Activated CD8-positive, alpha-beta memory T cell treated with anti-CD3 and anti-CD28 coated beads, Interleukin-2, amount 50 U/mL, for 4 hours (primary cell): ENCODE measurements around the gene CERKL.
"Not testable (repeated sequence)": the region's sequence is repeated elsewhere in the genome, so short reads cannot be mapped to it uniquely, and the experiment has no call there.

Source experiments
- DNase-seq: peaks from one replicate; pipeline ENCODE4 v3.0.0-alpha.2; 2020

Gene CERKL, protein sequence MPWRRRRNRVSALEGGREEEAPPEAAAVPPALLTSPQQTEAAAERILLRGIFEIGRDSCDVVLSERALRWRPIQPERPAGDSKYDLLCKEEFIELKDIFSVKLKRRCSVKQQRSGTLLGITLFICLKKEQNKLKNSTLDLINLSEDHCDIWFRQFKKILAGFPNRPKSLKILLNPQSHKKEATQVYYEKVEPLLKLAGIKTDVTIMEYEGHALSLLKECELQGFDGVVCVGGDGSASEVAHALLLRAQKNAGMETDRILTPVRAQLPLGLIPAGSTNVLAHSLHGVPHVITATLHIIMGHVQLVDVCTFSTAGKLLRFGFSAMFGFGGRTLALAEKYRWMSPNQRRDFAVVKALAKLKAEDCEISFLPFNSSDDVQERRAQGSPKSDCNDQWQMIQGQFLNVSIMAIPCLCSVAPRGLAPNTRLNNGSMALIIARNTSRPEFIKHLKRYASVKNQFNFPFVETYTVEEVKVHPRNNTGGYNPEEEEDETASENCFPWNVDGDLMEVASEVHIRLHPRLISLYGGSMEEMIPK

DNA sequence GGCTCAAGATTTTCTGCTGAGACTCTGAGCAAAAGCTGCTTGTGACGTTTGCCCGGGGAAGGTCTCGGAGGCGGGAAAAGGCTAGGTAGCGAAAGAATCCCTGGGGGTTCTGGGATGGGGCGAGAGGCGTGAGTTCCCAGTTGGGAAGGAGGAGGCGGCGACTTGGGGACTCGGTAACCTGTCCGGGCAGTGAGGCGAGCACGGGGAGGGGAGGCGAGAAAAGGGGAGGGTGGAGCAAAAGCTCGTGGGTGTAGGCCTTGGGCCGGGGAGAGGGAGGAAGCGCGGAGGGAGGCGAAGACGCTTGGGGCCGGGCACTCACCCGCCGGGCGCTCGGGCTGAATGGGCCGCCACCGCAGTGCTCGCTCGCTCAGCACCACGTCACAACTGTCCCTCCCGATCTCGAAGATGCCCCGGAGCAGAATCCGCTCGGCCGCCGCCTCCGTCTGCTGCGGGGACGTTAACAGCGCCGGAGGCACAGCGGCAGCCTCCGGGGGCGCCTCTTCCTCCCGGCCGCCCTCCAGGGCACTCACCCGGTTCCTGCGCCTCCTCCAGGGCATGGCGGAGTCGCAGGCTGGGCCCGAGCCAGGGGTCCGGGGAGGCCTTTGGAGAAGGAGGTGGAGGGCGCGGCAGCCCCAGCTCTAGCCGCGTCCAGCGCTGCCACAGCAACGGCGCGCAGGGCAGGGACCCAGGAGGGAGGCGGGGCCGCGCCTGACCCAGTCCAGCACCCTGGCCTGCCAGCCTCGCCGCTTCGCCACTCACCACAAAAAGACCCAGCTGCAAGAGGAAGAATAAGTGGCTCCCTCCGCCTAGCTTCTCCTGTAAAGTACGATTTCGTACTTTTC is at the start of gene CERKL:
TSS of gene CERKL (minus strand) at position 656 of the 842 bp plus-strand sequence. CDS start at position 557, 99 bp downstream.
- peak; percentile 15 for DNase-seq

DNA sequence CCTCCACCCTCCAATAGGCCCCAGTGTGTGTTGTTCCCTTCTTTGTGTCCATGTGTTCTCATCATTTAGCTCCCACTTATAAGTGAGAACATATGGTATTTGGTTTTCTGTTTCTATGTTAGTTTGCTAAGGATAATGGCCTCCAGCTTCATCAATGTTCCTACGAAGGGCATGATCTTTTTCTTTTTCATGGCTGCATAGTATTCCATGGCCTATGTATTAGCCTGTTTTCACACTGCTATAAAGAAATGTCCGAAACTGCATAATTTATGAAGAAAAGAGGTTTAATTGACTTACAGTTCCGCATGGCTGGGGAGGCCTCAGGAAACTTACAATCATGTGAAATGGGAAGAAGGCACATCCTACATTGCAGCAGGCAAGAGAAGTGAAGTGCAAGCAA is 45.6 kb upstream of the CERKL start:
- DNase-seq = not testable (repeated sequence)

DNA sequence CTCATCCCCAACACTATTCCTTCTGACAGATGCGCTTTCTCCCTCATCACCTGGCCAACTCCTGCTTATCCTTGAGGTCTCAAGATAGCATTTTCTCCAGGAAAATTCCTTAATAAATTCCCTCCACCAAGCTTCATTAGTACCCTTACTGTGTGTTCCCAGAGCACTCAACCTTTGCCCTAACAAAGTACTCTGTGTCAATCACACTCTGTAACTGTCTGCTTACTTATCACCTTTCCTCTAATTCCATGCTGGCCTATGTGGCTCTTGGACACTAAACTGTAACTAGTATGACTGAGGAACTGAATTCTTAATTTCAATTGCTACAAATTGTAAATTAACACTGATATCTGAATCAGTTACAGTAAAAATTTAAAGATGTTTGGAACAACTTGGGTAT is 41.3 kb upstream of the CERKL start:
- no peak for DNase-seq

DNA sequence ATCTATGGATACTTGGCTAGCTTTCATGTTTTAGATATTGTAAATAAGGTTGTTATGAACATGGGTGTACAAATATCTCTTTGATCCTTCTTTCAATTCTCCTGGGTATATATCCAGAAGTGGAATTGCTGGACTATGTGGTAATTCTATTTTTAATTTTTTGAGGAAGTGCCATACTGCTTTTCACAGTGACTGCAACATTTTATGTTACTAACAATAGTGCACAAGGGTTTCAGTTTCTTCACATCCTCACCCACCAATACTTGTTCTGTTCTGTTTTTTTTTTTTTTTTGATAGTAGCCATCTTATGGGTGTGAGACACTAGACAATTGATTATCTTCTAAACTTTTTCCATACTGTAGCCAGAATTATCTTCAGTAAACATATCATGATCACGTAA is 40.7 kb upstream of the CERKL start:
- DNase-seq = no peak

DNA sequence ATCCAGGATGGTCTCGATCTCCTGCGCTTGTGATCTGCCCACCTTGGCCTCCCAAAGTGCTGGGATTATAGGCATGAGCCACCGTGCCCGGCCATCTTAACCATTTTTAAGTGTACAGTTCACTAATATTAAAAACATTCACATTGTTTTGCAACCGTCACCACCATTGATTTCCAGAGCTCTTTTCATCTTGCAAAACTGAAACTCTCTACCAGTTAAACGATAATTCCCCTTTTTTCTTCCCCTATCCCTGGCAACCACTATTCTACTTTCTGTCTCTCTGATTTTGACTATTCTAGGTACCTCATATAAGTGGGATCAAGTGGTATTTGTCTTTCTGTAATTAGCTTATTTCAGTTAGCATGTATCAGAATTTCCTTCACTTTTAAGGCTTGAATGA is 40.2 kb upstream of the CERKL start:
- no peak for DNase-seq

DNA sequence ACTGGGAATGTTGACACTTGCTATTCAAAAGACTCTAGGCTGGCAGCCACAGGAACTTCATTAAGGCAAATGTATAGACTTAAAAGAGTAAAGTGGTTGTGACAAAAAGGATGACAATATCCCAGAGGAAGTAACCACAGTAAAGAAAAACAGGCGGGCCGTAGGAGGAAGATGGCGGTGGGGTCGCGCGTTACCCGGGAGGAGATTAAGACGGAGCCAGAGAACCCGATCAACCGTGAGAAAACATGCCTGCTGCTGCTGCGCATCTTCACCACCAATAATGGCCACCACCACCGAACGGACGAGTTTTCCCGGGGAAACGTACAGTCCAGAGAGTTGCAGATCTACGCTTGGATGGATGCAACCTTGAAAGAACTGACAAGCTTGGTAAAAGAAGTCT is 37.4 kb upstream of the CERKL start:
- no peak for DNase-seq

DNA sequence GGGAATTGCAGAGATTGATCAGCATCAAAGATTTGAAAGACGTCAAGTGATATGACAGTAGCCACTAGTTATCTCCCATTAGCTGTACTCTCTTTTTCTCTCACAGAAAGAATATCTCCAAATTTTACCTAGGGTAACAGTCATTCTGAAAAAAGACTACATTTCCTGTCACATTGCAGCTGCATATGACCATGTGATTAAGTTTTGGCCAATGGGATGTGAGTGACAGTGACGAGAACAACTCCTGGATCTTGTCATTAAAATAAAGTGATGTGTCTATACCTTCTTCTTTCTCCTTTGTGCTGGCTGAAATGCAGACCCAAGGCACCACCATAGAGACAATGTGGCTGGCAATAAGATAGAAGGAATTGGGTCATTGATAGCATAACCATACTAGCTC is 34.0 kb upstream of the CERKL start:
- DNase-seq = no peak

DNA sequence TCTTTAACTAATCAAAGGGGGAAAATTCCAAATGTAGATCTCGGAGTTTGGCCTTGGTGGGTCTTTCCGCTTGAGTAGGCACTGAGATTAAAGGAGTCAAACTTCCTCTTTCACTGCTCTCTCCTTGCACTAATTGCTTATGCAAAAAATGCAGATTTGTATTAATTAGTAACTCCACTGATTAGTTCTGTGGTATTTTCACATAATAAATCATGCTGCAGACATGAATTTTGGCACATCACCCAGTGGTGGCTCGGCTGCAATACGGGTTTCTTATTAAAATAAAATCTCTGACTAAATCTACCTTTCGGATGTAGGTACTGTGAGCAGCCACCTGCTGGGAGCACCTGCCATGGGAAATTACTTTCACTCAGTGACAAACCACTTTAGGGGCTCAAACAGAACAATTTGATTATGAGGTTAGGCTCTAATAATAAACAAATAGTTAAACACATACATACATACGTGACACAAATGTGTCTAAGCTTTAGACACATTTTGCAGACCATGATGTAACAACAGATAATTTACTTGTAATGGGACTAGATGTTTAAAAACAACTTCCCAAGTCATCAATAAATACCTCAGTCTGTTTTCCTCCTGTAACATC is 29.8 kb upstream of the CERKL start:
- no peak for DNase-seq

DNA sequence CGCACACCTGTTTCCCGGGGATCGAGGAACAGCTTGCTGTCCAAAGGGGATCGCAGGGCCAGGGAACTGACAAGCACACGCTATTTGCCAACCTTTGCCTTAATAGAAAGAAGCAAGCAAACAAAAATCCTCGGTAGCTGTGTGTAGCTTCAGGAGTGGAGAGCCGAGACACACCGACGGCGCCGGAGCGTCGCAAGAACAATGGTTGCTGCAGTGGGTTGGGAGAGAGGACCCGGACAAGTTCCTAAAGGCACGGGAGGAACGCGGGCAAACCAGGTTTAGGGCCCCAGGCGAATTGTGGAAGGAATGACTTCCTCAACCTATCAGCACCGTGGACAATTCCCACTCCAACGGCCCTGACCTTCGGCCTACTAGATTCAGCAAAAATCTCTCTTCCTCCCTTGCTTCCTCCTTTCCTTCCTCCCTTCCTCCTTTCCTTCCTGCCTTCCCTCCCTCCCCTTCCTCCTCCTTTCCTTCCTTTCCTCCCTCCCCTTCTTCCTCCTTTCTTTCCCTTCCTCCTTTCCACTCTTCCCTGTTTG is 28.3 kb upstream of the CERKL start:
- no peak for DNase-seq

DNA sequence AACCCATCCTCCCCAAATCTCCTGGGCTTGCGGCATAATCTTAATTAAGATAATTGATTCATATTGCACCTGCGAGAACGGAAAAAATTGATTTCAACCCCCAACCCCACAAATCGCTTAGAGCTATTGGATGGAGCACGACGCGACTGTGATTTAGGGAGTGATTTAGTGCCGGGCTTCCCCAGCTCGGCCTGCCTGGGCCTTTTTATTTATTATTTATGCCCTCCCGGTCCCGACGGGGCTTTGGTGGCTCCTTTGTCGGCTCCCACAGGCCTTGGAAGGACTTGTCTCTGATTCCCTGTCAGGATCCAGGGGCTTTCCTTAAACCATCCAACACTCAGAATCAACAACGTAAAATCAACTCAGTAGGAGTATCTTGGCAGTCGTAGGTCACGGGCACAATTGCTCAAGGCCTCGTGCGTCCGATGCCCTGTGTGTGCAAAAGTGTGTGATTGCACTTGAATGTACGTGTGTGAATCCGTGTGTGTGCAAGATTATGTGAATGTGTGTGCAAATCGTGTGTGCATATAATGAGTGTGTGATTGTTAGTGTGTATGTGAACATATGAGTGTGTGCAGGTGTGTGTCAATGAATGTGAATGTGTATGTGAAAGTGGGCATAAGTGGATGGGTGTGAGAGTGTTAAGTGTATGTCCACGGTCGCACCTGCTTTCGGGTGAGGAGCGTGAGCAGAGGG is 27.7 kb upstream of the CERKL start:
- no peak for DNase-seq

DNA sequence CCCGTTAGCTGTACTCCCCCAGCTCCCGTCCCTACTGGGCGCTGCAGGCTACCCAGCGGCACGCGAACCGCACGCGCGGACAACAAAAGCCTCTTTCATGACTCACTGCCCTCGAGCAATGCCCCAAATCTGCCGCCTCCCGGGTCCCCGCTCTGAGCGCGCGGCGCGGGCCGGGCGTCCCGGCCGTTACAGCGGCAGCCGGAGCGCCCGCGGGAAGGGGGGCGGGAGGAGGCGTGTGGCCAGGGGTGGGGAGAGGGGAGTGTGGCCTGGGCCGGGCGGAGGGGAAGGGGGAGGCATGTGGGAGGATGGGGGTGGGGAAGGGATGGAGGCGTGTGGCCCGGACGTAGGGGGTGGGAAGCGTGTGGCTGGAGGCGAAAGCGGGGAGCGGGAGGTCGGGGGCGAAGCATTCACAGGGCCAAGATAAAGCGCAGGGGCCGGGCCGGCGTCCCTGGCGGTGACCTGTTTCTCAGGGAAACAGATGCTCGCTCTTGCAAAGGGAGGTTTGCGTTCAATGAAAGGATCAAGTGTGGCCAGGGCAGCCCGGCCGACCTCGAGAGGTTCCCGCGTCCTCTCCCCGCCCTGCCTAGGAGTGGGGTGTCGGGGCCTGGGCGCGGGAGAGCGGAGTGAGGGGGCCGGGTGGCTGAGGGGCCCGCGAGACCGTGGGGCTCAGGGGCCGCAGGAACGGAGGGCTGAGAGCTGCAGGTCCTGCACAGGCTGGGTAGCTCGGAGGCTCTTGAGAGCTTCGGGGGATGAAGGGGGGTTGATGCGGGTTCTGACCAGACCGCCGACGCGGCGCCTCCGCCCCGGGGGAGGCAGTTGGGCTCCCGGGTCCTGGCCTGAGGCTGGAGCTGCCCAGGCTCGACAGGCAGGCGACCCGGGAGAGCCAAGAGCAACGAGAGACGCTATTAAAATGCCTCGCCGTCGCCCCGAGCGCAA is 26.9 kb upstream of the CERKL start:
- DNase-seq = no peak

DNA sequence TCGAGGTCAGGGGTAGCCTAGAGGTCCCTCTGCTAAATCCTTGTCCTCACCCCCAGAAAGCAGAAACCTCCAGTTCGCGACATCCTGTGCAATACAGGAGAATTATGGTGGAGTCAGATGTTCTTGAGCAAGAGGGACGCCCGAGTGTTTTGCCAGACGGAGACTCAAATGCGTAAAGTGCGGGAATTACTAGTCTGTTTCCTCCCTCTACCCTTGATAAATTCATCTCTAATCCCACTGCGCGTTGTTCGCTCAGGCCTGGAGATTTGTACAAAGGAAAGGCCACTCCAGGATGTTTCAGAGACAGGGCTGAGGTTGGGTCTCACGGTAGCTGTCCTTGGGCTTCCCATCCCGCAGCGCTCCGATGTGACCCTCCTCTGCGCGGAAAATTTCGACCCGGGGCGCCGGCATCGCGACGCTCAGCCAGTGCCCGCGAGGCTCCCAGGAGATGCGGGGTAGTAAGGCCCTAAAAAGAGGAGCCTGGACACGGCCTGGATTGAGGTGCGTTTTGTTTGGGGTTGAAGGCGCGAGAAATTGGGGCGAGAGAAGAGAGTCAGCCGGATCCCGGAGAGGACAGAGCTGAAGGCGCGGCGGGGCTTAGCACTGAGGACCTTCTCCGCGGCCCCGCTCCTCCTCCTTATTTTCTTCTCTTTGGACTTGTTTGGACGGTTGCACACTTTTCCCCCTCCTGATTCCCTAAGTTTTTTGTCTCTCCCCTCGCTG is 26.1 kb upstream of the CERKL start:
- DNase-seq = no peak

DNA sequence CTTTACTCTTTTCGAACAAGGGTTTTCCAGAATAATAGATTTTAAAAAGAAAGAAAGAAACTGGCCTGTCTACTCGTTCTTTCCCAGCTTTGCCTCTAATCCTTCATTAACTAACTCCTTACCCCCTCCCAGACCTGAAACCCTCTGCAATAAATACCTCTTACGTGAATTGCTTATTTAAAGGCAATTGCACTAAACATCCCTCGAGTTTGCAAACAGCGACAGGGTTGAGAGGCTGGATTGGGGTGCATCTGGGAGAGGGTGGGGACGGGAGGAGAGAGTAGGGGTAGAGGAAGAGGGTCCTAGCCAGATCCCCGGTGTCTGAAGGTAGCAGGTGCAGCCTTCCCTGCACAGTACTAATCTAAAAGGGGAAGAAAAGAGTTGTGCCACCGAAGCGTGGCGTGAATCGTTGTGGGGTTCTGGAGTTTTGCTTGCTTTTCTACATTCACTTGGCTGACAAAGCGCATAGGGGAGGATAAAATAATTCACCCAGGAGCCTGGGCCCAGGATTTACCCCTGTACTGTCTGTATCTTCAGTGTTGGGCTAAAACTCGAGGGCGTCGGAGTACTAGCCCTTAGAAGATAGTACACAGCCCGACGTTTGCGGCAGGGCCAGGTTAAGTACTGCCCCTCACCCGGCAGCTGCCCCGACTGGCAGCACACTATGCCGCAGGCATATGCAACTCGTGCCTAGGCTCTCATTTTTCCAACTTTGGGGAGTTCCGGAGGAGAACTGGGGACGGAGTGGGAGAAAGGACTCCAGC is 25.3 kb upstream of the CERKL start:
- DNase-seq = no peak

DNA sequence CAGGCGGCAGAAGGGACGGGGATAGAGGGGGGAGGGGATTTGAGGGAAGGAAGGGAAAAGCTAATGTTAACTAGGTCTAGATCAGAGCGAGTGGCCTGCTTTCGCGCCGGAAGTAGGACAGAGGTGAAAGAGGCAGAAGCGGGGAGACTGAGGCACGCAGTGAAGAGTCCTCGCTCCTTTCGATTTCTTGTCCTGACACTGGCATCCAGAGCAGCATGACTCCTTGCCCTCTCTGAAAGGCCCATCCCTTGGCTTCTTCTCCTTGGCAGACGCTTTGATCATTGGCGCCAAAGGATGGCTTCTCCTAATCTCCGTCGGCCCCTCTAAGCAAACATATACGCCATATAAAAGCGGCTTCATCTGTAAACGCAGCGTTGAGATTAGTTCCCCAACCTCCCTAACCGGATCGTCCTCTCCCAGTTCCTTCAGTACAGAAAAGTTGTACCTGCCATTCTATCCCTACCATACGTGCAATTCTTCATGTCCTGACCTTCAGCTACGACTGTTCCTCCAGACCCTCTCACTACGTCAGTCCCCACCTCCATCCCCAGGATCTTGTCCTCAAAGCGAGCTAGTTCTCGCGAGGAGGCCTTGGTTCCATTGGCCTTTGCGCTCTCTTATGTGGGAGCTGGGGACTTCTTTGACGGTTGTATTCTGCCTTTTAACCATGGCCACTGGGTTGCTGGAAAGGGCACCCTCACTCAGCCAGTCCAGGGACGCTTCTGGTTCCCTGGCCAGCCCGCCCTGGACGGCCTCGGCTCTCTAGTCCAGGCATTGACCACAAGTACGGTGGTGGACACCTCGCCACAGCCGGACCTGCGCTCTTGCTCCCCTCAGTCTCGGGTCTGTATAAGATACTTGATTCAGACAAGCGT is 24.3 kb upstream of the CERKL start:
- no peak for DNase-seq

DNA sequence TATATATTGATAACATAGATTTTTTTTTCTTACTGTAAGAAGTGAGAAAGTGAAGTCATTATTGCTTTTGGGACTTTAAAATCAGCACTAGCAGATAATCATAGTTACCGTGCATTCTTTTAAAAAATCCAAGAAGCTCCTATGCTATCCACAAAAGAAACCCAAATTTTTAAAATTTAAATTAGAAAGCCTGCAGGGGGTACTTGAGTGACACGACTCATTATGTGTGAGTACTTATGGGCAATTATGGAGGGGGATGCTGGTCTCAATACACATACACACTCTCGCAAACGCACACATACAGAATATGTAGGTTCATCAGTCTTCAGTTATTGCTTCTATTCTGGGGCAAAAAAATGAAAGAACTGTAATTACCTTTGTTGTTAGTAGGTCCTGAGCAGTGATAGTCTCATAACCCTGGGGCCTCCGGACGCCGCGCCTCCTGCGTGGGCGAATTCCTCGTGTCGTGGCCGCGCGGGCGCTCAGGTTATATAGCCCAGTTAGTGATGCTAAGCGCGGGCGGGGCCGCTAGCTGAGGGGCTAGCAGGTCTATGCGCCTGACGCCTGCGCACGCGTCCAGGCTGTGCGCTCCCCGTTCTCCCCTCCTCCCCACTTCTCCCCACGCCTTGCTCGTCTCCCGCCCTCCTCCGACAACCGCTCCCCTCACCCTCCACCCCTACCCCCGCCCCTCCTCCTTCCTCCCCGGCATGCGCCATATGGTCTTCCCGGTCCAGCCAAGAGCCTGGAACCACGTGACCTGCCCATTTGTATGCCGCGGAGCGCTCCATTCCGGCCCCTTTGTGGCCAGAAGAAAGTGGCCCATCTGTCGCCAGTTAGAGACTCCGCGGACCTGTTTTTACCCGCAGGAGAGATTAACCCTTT is 23.4 kb upstream of the CERKL start, which contains the start of gene NEUROD1:
TSS of gene NEUROD1 (minus strand) at position 463 of the 882 bp plus-strand sequence. CDS start 1,657 bp downstream, outside the sequence.
- no peak for DNase-seq

DNA sequence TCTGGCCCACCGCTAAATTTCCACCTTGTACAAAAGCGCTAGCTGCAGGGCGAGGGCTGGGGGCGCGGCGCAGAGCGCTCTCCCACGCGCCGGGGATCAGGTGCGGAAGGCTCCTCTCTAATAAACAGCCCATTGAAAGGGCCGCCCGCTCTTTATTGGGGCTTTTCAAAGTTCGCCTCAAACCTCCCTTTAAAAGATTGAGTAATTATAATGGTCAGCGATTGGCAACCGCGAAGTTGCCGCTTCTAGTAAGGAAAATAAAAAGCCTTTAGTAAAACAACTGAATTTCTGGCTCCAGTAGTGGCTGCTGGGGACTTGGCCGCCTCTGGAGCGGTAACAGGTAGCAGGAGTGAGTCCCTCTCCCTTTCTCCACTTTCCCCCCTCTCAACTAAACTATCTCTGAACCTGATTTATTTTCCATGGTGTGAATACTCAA is 22.7 kb upstream of the CERKL start:
- DNase-seq = no peak

DNA sequence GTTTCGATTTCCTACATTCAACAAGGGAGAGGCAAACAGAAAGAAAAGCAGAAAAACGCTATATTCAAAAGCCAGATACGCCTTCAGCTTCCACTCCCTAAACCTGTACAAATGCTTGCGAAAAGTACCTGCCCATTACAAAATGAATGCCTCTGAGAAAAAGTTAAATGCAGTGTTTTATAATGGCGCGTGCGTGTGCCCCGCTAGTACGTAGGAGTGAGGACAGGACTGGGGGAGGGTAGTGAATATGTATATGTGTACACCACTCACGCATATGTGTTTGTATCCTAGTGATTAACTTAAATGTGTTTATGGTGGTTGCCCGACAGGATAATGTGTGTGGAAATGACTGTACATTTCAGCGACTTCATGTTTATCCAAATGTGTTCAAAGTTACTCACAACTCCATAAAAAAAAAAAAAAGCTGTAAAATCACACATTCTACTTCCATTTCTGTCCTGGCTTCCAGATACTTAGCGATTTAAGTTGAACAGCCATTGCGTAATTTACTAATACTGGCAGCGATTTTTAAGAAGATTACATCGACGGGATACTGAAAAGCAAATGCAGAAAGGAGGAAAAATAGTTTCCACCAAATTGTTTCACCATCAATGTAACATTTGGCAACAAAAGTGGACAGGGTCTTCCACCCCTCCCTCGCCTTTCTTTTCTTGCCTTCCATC is 22.1 kb upstream of the CERKL start:
- DNase-seq = no peak
